PC-3 (cell line): Measurements from ENCODE around the gene EXD3. TPM values are rescaled to one million over a fixed set of nuclear protein-coding genes. Genes with fewer than 3 reads are reported as not detected.
"Not testable (repeated sequence)": the region's sequence is repeated elsewhere in the genome, so short reads cannot be mapped to it uniquely, and the experiment has no call there.

Source experiments
- ATAC-seq: fragments of 200-7000 bp; cut with Tn5 transposase; 2 replicates; pipeline ENCODE4 v1.9.1; 2020; ENCODE audit warnings: mild to moderate bottlenecking, moderate library complexity
- BruUV-seq: library from RNA; stranded (reverse); fragments of 400-500 nt; replicated peaks from 2 replicates; lab custom pipeline; 2021; lab: Mats Ljungman, UMichigan
- CTCF ChIA-PET: fragments of 300-600 bp; sonication (Branson Sonifier 250); formaldehyde crosslinking; loops from one replicate; lab custom pipeline; 2022; ENCODE audit warnings: antibody characterized with exemption; lab: Charles Lee
- POLR2A ChIA-PET: fragments of 300-600 bp; sonication (Branson Sonifier 250); formaldehyde crosslinking; loops from one replicate; lab custom pipeline; 2022; ENCODE audit warnings: antibody characterized with exemption; ENCODE audit not compliant: unreplicated experiment; lab: Charles Lee
- DNase-seq: peaks from one replicate; pipeline ENCODE4 v3.0.0-alpha.2; 2015
- H2AFZ ChIP-seq: fragments of 300-600 bp; sonication (generic); 2 replicates; pipeline ENCODE4 v1.6.0; 2016; ENCODE audit warnings: antibody characterized with exemption, low read length
- H3F3A ChIP-seq: fragments of 300-600 bp; sonication (generic); one replicate; pipeline ENCODE4 v1.6.0; 2017; ENCODE audit warnings: antibody characterized with exemption, low read length, control low read depth, mild to moderate bottlenecking; ENCODE audit not compliant: unreplicated experiment
- H3K27ac ChIP-seq: fragments of 300-600 bp; sonication (generic); 2 replicates; pipeline ENCODE4 v1.5.1; 2016; ENCODE audit warnings: mild to moderate bottlenecking, low read length
- H3K27me3 ChIP-seq: fragments of 300-600 bp; sonication (generic); 2 replicates; pipeline ENCODE4 v1.6.1; 2016; ENCODE audit warnings: low read length, mixed read lengths
- H3K36me3 ChIP-seq: fragments of 300-600 bp; sonication (generic); 2 replicates; pipeline ENCODE4 v1.6.1; 2016; ENCODE audit warnings: low read depth, mixed run types, low read length, mixed read lengths
- H3K4me1 ChIP-seq: fragments of 300-600 bp; sonication (generic); 2 replicates; pipeline ENCODE4 v1.5.1; 2016; ENCODE audit warnings: low read length; ENCODE audit not compliant: insufficient read depth
- H3K4me2 ChIP-seq: fragments of 300-600 bp; sonication (generic); 2 replicates; pipeline ENCODE4 v1.6.0; 2016; ENCODE audit warnings: low read length
- H3K4me3 ChIP-seq: fragments of 300-600 bp; sonication (generic); 2 replicates; pipeline ENCODE4 v1.5.1; 2016; ENCODE audit warnings: mild to moderate bottlenecking, low read length, mixed read lengths
- H3K79me2 ChIP-seq: fragments of 300-600 bp; sonication (generic); 2 replicates; pipeline ENCODE4 v1.6.1; 2017; ENCODE audit warnings: low read length, mixed read lengths
- H3K9ac ChIP-seq: fragments of 300-600 bp; sonication (generic); 2 replicates; pipeline ENCODE4 v1.6.0; 2016; ENCODE audit warnings: mild to moderate bottlenecking, low read length
- H3K9me2 ChIP-seq: fragments of 300-600 bp; sonication (generic); replicated peaks from 2 replicates; pipeline ENCODE4 v1.6.1; 2016; ENCODE audit warnings: mixed run types, low read length, mixed read lengths
- H3K9me3 ChIP-seq: fragments of 300-600 bp; sonication (generic); 2 replicates; pipeline ENCODE4 v1.6.1; 2016; ENCODE audit warnings: low read length, mixed read lengths
- H4K20me1 ChIP-seq: fragments of 300-600 bp; sonication (generic); 2 replicates; pipeline ENCODE4 v1.6.1; 2016; ENCODE audit warnings: low read length, mixed read lengths
- EZH2 ChIP-seq: fragments of 300-600 bp; sonication (generic); IDR thresholded peaks from one replicate; pipeline ENCODE4 v1.6.1; 2017; ENCODE audit warnings: antibody characterized with exemption, mild to moderate bottlenecking, low read length; ENCODE audit not compliant: unreplicated experiment
- EZH2phosphoT487 ChIP-seq: fragments of 300-600 bp; sonication (generic); IDR thresholded peaks from 2 replicates; pipeline ENCODE4 v1.6.1; 2018; ENCODE audit warnings: mild to moderate bottlenecking, antibody characterized with exemption, low read length, borderline replicate concordance
- intact Hi-C: fragments of 100-400 bp; cut with micrococcal nuclease; formaldehyde crosslinking; loops from 2 replicates; pipeline ENCODE4 v1.9.0; 2023
- total RNA-seq: library from RNA; depleted of rRNA; stranded (reverse); fragments of >200 nt; gene quantifications from 2 replicates; pipeline ENCODE4 v1.2.3, GENCODE V29; 2014
- TF ChIP-seq, protein P1 (sequence below): fragments of 300-600 bp; sonication (generic); conservative IDR thresholded peaks from 2 replicates; pipeline ENCODE4 v1.5.1; 2017; ENCODE audit warnings: antibody characterized with exemption, low read depth, mild to moderate bottlenecking, low read length

The EXD3 gene
- total RNA-seq, 1 experiment from 2014 or later = 1.9 TPM

- Histone ChIP-seq H3K4me3 (no peak overlapping the region), H3K9me3 (no peaks in the 10 kb centered on the region), H3K79me2 (0 out of 2 replicates have a peak, but pooled peaks cover 5% of the 10 kb centered on the region), H2AFZ (no peak overlapping the region), H3F3A (no peaks in the 10 kb centered on the region), H3K36me3 (no peaks in the 10 kb centered on the region), H3K4me1 (no peaks in the 10 kb centered on the region), H4K20me1 (no peaks in the 10 kb centered on the region), H3K9ac (no peak overlapping the region), H3K27ac (no peak overlapping the region), H3K27me3 (no peaks in the 10 kb centered on the region), H3K9me2 (no peaks in the 10 kb centered on the region), H3K4me2 (no peak overlapping the region)
- TF ChIP-seq, protein P1, sequence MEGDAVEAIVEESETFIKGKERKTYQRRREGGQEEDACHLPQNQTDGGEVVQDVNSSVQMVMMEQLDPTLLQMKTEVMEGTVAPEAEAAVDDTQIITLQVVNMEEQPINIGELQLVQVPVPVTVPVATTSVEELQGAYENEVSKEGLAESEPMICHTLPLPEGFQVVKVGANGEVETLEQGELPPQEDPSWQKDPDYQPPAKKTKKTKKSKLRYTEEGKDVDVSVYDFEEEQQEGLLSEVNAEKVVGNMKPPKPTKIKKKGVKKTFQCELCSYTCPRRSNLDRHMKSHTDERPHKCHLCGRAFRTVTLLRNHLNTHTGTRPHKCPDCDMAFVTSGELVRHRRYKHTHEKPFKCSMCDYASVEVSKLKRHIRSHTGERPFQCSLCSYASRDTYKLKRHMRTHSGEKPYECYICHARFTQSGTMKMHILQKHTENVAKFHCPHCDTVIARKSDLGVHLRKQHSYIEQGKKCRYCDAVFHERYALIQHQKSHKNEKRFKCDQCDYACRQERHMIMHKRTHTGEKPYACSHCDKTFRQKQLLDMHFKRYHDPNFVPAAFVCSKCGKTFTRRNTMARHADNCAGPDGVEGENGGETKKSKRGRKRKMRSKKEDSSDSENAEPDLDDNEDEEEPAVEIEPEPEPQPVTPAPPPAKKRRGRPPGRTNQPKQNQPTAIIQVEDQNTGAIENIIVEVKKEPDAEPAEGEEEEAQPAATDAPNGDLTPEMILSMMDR = no peak
- TF ChIP-seq EZH2phosphoT487 (no peak), EZH2 (no peak)
- ChIA-PET POLR2A (no interaction called here), CTCF (no interaction called here)
- ATAC-seq (no peak), DNase-seq (no peak)
- intact Hi-C loops = no loop called here
- no TSS peak for BruUV-seq
Observed at GRCh38 chr9:137452761-137453642, 30.0 kb upstream of the EXD3 start.

DNA sequence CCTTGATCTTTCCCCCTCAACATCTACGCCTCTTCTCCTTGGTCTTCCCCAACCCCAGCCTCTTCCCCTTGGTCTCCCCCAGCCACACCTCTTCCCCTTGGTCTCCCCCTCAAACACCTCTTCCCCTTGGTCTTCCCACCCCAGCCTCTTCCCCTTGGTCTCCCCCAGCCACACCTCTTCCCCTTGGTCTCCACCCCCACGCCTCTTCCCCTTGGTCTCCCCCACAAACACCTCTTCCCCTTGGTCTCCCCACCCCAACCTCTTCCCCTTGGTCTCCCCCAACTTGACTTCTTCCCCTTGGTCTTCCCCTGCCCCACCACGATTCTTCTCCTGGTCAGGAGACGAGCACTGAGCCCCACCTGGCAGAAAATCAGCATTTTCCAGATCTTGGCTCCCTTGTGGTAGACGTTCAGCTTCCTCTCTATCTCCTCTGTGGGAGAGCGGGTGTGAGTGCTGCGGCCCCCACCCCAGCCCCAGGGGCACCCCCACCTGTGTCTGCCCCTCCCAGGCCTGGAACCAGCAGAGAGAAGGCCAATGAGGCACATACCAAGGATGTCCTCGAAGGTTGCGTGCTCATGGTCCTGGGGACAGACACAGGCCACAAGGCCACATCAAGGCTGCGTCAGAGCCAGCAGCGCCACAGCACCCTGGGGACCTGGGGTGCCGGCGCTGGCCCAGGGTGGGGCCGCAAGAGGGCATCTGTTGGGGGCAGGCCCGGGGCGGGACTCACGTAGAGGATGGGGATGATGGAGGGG is 29.2 kb upstream of the EXD3 start:
- no peaks in the 10 kb centered on the region for H3K79me2 ChIP-seq
- intact Hi-C loops = no loop called here
- POLR2A ChIA-PET = no interaction called here
- no peaks in the 10 kb centered on the region for H3K9me3 ChIP-seq
- H3F3A ChIP-seq = no peaks in the 10 kb centered on the region
- DNase-seq = no peak
- ATAC-seq = no peak
- H3K9ac ChIP-seq = no peak overlapping the region
- no peaks in the 10 kb centered on the region for H3K36me3 ChIP-seq
- H3K9me2 ChIP-seq = no peaks in the 10 kb centered on the region
- no peak overlapping the region for H3K4me3 ChIP-seq
- H4K20me1 ChIP-seq = no peaks in the 10 kb centered on the region
- CTCF ChIA-PET = no interaction called here
- BruUV-seq = no TSS peak
- H3K27me3 ChIP-seq = no peaks in the 10 kb centered on the region
- H3K4me1 ChIP-seq = no peaks in the 10 kb centered on the region
- H2AFZ ChIP-seq = no peak overlapping the region
- H3K27ac ChIP-seq = no peak overlapping the region
- H3K4me2 ChIP-seq = no peak overlapping the region
- TF ChIP-seq EZH2 = no peak
- no peak for TF ChIP-seq EZH2phosphoT487
- TF ChIP-seq, protein P1 = no peak

GRCh38 chr9:137451264-137452005 is 28.5 kb upstream of the EXD3 start:
- POLR2A ChIA-PET, CTCF ChIA-PET: not testable (repeated sequence)

GRCh38 chr9:137450539-137451222 is 27.7 kb upstream of the EXD3 start:
- BruUV-seq, H3K4me2 ChIP-seq, H3K9ac ChIP-seq, intact Hi-C loops, H3K27ac ChIP-seq, H4K20me1 ChIP-seq, H3K4me3 ChIP-seq, H3K27me3 ChIP-seq, CTCF ChIA-PET, DNase-seq, H3K79me2 ChIP-seq, H2AFZ ChIP-seq, H3K9me2 ChIP-seq, H3K9me3 ChIP-seq, H3K36me3 ChIP-seq, ATAC-seq, POLR2A ChIA-PET, H3K4me1 ChIP-seq, H3F3A ChIP-seq: not testable (repeated sequence)

More at GRCh38 chr9:137451264-137452005, 28.5 kb upstream of the EXD3 start:
- H3K27me3 ChIP-seq, H3K4me1 ChIP-seq, H4K20me1 ChIP-seq, BruUV-seq, intact Hi-C loops, ATAC-seq, H3K27ac ChIP-seq, H3K9me2 ChIP-seq, H3K36me3 ChIP-seq, H3K9me3 ChIP-seq, H3K9ac ChIP-seq, H3K4me3 ChIP-seq, DNase-seq, H3F3A ChIP-seq, H3K4me2 ChIP-seq, H2AFZ ChIP-seq, H3K79me2 ChIP-seq: not testable (repeated sequence)
